DMS153 treated with DMSO at 0.1 percent for 48 hours (cell line): ENCODE results near the gene BID.
"Not testable (repeated sequence)": the region's sequence is repeated elsewhere in the genome, so short reads cannot be mapped to it uniquely, and the experiment has no call there.

ENCODE experiments used
- DNase-seq: peaks from one replicate; lab custom pipeline; 2025; ENCODE audit not compliant: unreplicated experiment; lab: John Stamatoyannopoulos, UW

The BID gene

DNA sequence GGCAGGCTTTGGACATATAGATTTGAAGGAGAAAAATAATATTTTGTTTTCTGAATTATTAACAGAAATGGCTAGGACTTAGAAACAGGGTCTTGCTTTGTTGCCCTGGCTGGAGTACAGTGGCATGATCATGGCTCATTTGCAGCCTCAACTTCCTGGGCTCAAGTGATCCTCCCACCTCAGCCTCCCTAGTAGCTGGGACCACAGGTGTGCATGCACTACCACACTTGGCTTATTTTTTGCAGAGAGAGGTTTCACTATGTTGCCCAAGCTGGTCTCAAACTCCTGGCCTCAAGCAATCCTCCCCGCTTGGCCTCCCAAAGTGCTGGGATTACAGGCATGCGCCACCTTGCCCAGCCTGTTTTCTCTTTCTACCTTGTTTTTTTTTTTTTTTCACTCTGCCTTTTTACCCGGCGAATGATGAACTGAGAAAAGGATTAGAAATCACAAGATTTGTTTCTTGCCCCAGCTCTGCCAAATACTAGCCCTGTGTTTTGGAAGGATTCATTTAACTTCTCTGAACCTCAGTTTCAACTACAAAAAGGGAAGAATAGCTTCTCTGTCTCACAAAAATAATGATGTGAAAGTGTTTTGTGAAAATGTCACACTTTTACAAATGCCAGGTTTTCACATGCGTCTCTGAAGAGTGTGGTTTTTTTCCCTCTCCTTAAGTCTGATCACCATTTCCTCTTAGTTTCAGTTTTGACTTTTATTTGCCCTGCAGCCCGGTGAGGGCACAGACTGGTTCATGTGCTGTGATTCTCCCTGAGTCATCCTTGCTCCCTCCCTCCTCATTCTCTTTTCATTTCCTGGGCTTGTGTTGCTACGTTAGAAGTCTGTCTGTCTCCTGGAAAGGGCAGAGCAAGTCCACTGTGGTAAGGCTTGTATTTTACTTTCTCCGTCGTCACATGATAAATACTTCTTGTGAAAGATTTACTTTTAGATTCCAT lies 68.0 kb downstream of the BID start:
- peak; percentile 56 for DNase-seq

DNA sequence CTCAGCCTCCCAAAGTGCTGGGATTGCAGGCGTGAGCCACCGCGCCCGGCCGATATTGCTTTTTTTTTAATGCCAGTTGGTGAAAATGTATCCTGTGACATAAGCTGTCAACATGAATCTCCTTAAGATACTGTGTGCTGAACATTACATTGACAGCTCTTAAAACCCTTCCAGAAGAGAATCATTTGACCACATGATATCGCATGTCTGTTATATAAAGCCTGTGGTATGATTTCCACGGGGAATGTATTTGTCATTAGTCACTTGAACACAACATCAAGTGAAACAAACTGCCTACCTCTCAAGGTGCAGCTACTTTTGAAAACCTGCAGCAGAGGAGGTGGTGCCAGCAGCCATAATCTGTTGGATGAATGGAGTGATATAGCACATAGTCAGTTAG lies 68.7 kb downstream of the BID start:
- DNase-seq: no peak

DNA sequence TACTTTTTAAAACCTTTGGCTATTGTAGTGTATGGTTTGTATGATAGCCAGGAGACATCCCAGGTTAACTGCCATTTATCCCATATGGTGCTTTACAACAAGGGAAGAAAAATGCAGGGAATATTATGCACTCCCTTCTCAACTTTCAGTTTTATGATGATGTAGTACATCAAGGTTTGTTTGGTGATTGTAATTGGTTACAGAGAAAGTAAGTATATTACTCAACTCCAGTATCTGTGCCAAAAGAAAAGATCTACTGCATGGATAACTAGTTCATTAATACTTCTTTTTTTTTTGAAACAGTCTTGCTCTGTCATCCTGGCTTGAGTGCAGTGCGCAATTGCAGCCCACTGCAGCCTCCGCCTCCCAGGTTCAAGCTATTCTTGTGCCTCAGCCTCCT lies 70.5 kb downstream of the BID start:
- DNase-seq: no peak

DNA sequence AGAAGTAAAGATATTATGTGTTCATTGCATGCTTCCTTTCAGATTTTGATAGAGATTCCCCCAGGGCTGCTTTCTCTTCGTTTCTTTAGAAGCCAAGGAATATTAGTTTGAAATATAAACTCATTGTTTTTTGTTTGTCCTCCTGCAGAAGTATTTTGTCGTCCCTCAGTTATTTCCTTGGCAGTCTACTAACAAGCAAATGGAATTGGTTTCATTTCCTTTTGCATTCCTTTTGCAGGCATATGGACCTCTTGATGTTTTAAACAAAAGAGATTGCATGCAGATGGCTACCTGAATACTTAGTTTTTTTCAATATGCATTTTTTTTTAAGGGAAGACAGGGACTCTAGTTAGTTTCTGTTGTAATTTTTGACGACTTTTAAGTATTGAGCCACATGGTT lies 73.5 kb downstream of the BID start:
- DNase-seq: no peak

DNA sequence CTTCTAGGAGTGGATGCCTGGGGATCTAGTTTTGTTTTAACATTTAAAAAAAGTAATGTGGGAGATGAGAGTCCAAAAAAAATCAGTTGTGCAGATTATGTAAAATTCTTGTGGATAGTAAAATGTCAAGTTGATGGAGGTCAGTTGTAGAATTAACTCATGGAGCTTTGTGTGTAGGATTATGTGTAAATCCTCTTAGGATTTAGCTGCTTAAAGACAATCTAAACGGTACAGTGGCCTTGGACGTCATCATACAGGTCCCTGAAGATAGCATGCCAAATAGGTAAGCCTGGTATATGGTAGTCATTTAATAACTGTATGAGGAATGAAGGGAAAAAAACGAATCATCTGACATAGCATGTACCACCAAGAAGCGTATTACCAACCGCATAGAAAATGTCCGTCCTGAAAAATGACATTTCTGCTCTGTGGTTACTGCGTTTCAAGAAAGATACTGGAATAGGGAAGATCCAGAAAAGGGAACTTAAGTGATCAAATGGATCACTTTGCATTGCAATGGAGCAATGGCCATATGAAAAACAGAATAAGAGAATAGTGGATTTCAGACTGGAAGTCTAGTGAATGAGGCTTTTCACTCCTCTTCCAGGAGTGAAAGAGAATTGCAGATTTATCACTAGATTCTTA lies 74.5 kb downstream of the BID start:
- no peak for DNase-seq

DNA sequence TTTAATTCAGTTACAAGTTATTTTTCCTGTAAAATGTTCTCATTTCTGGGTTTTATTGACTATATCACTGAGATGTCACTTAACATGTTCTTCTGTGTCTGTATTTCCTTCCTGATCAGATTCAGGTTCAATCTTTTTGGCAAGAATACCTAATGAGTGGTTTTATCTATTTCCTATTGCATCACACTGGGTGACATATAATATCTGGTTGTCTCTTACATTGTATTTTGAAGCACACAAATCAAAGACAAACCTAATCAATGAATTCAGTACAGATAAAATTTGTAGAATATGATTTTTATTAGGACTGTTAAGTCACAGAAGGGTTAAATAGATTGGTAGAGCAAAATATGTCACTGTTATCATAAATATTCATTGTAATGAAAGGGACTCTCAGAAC lies 75.3 kb downstream of the BID start:
- DNase-seq: no peak

DNA sequence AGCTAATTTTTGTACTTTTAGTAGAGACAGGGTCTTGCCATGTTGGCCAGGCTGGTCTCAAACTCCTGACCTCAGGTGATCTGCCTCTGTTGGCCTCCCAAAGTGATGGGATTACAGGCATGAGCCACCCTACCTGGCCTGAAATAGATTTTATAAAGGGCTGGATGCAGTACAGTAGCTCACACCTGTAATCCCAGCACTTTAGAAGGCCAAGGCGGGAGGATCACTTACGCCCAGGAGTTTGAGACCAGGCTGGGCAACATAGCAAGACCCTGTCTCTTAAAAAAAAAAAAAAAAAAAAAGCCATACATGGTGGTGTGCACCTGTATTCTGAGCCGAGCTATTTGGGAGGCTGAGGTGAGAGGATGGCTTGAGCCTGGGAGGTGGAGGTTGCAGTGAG lies 76.0 kb downstream of the BID start:
- not testable (repeated sequence) for DNase-seq

DNA sequence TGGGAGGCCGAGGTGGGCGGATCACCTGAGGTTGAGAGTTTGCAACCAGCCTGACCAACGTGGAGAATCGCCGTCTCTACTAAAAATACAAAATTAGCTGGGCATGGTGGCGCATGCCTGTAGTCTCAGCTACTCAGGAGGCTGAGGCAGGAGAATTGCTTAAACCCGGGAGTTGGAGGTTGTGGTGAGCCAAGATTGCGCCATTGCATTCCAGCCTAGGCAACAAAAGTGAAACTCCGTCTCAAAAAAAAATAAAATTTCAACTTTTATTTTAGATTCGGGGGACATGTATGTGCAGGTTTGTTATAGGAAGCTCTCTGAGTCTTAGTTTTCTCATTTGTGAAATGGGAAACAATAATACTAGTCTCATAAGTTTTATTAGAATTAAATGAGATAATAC lies 77.1 kb downstream of the BID start:
- not testable (repeated sequence) for DNase-seq

DNA sequence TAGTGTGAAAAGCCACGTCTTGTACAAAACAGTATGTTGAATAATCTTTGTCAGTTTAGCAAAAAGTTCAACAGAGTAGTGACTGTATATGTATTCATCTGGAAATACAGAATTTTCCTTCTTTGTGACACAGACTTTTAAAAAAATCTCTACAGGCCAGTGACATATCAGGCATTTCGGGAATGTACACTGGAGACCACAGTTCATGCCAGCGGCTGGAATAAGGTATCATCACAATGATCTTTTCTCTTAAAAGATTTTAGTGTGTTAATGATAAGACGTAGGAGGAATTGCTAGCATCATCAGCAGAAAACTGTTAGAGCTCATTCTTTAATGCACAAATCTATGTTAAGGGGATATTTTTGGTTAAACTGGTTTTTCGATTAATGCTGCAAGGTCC lies 78.3 kb downstream of the BID start:
- no peak for DNase-seq

DNA sequence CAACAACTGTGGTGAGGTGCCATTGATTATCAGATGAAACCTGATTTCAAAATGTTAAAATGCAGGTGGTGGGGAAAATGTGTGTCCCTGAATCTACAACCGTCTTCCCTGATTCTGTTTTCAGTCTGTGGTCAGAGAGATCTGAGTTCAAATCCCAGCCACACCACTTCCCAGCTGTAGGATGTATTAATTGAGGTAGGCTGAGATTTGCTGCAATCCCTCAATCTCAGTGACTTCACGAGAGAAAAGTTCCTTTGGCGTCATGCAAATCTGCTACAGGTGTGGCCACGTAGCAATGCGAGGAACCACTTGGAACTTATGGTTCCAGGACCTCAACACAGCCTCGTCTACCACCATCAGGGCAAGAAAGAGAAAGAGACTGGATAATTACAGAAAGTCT lies 79.5 kb downstream of the BID start:
- DNase-seq: no peak

DNA sequence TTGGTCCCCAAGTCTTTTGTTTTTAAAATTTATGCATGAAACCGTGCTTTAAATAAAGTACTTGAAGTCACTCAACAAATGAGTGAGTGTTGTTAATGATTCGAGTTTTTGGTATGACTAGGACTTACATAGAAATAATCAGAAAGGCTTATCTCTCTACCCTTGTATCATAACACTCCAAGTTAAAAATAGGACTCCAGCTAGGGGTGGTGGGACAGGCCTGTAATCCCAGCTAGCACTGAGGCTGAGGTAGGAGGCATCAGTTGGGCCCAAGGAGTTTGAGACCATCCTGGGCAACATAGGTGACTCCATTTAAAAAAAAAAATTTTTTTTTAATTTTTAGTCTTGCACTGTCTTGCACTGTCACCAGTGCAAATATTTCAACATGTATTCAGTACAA lies 80.1 kb downstream of the BID start:
- no peak for DNase-seq

DNA sequence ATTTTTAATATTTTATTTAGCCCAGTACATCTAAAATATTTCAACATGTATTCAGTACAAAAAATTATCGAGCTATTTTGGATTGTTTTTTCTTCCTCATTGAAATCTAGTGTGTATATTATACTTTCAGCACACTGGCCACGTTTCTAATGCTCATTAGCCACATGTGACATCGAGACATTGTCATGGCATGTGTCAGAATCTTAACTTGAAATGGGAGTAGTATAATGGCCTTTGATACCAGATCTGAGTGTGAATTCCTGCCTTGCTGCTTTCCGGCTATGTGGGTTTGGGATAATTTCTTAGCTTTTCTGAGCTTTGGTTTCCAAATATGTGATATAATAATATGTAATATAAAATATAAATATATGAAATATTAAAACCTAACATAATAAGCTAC lies 81.4 kb downstream of the BID start:
- no peak for DNase-seq

DNA sequence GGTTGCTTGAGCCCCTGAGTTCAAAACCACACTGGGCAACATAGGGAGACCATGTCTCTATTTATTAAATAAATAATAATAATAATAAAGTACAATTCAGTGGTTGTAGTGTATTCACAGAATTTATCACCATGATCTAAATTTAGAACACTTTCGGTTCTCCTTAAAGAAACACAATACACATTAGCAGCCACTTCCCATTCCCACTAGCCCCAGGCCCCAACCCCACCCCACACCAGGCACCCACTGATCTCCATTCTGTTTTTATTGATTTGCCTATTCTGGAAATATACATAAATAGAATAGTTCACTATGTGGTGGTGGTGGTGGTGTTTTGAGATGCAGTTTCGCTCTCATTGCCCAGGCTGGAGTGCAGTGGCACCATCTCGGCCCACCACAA lies 90.0 kb downstream of the BID start:
- DNase-seq: no peak
